HG02840 (cell line): Measurements from ENCODE around the gene IGSF23.
"Not testable (repeated sequence)": the region's sequence is repeated elsewhere in the genome, so short reads cannot be mapped to it uniquely, and the experiment has no call there.

Experiments
- ATAC-seq: cut with Tn5 transposase; IDR thresholded peaks from one replicate; pipeline ENCODE4 v1.9.1; 2021; ENCODE audit warnings: mild to moderate bottlenecking, moderate library complexity, moderate number of reproducible peaks; ENCODE audit not compliant: unreplicated experiment, low FRiP score

The IGSF23 gene

GRCh38 chr19:44683434-44684210 lies 70.3 kb downstream of the IGSF23 start:
- no peak for ATAC-seq

DNA sequence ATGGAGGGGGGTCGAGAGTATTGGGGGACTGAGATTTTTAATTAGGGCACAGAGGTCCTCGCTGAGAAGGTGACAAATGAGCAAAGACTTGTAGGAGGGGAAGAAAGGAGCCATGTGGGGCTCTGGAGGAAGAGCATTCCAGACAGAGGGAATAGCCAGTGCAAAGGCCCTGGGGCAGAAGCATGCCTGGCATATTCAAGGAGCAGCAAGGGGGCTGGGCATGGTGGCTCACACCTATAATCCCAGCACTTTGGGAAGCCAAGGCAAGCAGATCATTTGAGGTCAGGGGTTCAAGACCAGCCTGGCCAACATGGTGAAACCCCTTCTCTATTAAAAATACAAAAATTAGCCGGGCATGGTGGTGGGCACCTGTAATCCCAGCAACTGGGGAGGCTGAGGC lies 71.0 kb downstream of the IGSF23 start:
- ATAC-seq: not testable (repeated sequence)

- ATAC-seq: no peak
Measured at GRCh38 chr19:44684892-44685863, 71.8 kb downstream of the IGSF23 start.

GRCh38 chr19:44685877-44686276 lies 72.5 kb downstream of the IGSF23 start:
- ATAC-seq: no peak
